PFSK-1 (cell line): ENCODE results near the gene PFN1.
A peak's percentile ranks its signal among the peaks of the same experiment; 100 is the strongest.

ENCODE experiments used
- FOXP2 ChIP-seq: optimal IDR thresholded peaks from 2 replicates; pipeline ENCODE3; 2011; ENCODE audit warnings: borderline replicate concordance, control low read depth, inconsistent platforms; ENCODE audit not compliant: insufficient read depth; ENCODE audit errors: extremely low read length, extremely low read depth
- POLR2AphosphoS5 ChIP-seq: IDR thresholded peaks from 2 replicates; pipeline ENCODE4 v1.6.1; 2012; ENCODE audit warnings: low read depth, mild to moderate bottlenecking, control low read depth, low read length, moderate library complexity
- SIN3A ChIP-seq: IDR thresholded peaks from 2 replicates; pipeline ENCODE4 v1.6.1; 2012; ENCODE audit warnings: mild to moderate bottlenecking, low read length, moderate library complexity, borderline replicate concordance; ENCODE audit not compliant: insufficient read depth
- TAF1 ChIP-seq: IDR thresholded peaks from 2 replicates; pipeline ENCODE4 v1.6.1; 2012; ENCODE audit warnings: low read length, control low read depth, borderline replicate concordance; ENCODE audit not compliant: insufficient read depth
- TF ChIP-seq, protein P1 (sequence below), 2 experiments: IDR thresholded peaks; 2 replicates each; pipeline versions ENCODE4 v1.6.1 to v1.8.0; 2011 to 2012; ENCODE audit warnings: low read depth in 2 of 2, low read length in 2 of 2, control low read depth in 1 of 2, inconsistent platforms in 1 of 2, mild to moderate bottlenecking in 1 of 2, moderate library complexity in 1 of 2; ENCODE audit not compliant: insufficient read depth in 1 of 2

Gene PFN1

DNA sequence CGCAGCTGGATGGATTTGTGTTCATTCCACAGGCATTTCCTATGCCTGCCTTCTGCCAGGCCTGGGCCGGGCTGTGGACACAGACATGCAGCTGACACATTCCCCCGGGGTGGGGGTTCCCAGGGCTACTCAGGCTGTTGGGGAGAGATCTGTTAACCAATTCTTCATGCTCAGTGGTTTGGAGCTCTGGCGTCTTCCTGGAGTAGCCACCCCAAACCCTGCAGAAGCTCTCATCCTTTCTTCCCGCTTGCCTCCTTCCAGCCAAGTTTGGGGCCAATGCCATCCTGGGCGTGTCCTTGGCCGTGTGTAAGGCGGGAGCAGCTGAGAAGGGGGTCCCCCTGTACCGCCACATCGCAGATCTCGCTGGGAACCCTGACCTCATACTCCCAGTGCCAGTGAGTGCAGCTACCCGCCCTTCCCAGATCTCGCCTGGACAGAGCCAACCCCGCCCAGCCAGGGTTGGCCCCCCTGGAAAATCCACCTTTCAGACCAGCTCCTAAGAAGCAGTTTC, 5.2 kb upstream of the PFN1 start:
- TF ChIP-seq FOXP2 = no peak
- TF ChIP-seq, protein P1, sequence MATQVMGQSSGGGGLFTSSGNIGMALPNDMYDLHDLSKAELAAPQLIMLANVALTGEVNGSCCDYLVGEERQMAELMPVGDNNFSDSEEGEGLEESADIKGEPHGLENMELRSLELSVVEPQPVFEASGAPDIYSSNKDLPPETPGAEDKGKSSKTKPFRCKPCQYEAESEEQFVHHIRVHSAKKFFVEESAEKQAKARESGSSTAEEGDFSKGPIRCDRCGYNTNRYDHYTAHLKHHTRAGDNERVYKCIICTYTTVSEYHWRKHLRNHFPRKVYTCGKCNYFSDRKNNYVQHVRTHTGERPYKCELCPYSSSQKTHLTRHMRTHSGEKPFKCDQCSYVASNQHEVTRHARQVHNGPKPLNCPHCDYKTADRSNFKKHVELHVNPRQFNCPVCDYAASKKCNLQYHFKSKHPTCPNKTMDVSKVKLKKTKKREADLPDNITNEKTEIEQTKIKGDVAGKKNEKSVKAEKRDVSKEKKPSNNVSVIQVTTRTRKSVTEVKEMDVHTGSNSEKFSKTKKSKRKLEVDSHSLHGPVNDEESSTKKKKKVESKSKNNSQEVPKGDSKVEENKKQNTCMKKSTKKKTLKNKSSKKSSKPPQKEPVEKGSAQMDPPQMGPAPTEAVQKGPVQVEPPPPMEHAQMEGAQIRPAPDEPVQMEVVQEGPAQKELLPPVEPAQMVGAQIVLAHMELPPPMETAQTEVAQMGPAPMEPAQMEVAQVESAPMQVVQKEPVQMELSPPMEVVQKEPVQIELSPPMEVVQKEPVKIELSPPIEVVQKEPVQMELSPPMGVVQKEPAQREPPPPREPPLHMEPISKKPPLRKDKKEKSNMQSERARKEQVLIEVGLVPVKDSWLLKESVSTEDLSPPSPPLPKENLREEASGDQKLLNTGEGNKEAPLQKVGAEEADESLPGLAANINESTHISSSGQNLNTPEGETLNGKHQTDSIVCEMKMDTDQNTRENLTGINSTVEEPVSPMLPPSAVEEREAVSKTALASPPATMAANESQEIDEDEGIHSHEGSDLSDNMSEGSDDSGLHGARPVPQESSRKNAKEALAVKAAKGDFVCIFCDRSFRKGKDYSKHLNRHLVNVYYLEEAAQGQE (IDR thresholded peaks at IDR 0.05; ENCODE audit: insufficient read depth in 1 of 2, low read depth in 2 of 2, low read length in 2 of 2) = no peak
- no peak for TF ChIP-seq TAF1
- TF ChIP-seq SIN3A = no peak
- no peak for TF ChIP-seq POLR2AphosphoS5

DNA sequence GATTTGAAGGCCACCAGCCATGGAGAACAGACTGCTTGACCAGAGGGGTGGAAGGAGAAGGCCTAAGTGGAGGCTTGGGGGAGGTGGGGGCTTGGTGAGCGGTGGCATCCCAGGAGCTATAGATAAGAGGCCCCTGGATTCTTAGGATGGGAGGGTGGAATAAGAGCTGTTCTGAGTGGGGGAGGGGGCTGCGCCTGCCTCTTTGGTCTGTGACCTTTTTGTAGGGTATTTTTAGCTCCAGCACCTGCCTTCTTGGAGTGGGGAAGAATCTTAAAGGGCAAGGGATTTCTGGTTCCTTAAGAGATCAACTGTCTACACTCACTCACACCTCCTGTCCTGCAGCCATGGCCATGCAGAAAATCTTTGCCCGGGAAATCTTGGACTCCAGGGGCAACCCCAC, 3.2 kb upstream of the PFN1 start:
- TF ChIP-seq SIN3A (no peak), POLR2AphosphoS5 (no peak), FOXP2 (no peak), TAF1 (no peak)
- TF ChIP-seq, protein P1 (IDR thresholded peaks at IDR 0.05; ENCODE audit: insufficient read depth in 1 of 2, low read depth in 2 of 2, low read length in 2 of 2) = no peak

GRCh38 chr17:4950746-4951204, 2.4 kb upstream of the PFN1 start, which contains the start of gene ENO3:
Gene ENO3 (plus strand): TSS chr17:4951119. CDS start chr17:4951830, 711 bp downstream.
- TF ChIP-seq SIN3A (no peak), FOXP2 (no peak), POLR2AphosphoS5 (no peak), TAF1 (no peak)
- TF ChIP-seq, protein P1 (IDR thresholded peaks at IDR 0.05; ENCODE audit: insufficient read depth in 1 of 2, low read depth in 2 of 2, low read length in 2 of 2) = no peak

- TF ChIP-seq TAF1 (no peak), POLR2AphosphoS5 (no peak), FOXP2 (peak; percentile 6)
- TF ChIP-seq, protein P1 (IDR thresholded peaks at IDR 0.05; ENCODE audit: insufficient read depth in 1 of 2, low read depth in 2 of 2, low read length in 2 of 2) = peak in 1 of 2 experiments; percentile 19; a peak in 1 of 4 replicates
Measured at GRCh38 chr17:4950075-4950745, 1.9 kb upstream of the PFN1 start.
